Endothelial cell of umbilical vein (primary cell): ENCODE results near the gene B3GNT8.

Experiments
- EZH2 ChIP-seq: IDR thresholded peaks from 2 replicates; pipeline ENCODE4 v1.6.1; 2012; ENCODE audit warnings: borderline replicate concordance, low read depth, mild to moderate bottlenecking, moderate library complexity, low read length, inconsistent platforms; ENCODE audit not compliant: severe bottlenecking
- FOS ChIP-seq: IDR thresholded peaks from 2 replicates; pipeline ENCODE4 v1.6.1; 2011; ENCODE audit warnings: mild to moderate bottlenecking, low read length, moderate library complexity, borderline replicate concordance; ENCODE audit not compliant: insufficient read depth
- GATA2 ChIP-seq: IDR thresholded peaks from 2 replicates; pipeline ENCODE4 v1.7.0; 2011; ENCODE audit warnings: low read depth, mild to moderate bottlenecking, moderate library complexity, mixed read lengths, low read length; ENCODE audit not compliant: insufficient read length, insufficient read depth
- JUN ChIP-seq: IDR thresholded peaks from 2 replicates; pipeline ENCODE4 v1.6.1; 2011; ENCODE audit warnings: borderline replicate concordance, low read depth; ENCODE audit not compliant: insufficient read length, insufficient read depth
- MYC ChIP-seq: IDR thresholded peaks from one replicate; pipeline ENCODE4 v1.6.1; 2011; ENCODE audit warnings: mild to moderate bottlenecking, low read depth, low read length
- POLR2A ChIP-seq: IDR thresholded peaks from 2 replicates; pipeline ENCODE4 v1.6.1; 2012; ENCODE audit warnings: low read depth, mild to moderate bottlenecking, control low read depth, low read length
- POLR2AphosphoS5 ChIP-seq: IDR thresholded peaks from 2 replicates; pipeline ENCODE4 v1.6.1; 2012; ENCODE audit warnings: low read depth, mild to moderate bottlenecking, control low read depth, low read length, moderate library complexity; ENCODE audit not compliant: insufficient read depth
- TF ChIP-seq, protein P1 (sequence below), 2 donors: IDR thresholded peaks; 1 replicate in 1 of 2; 2 replicates in 1 of 2; pipeline ENCODE4 v1.5.1; 2011; ENCODE audit warnings: low read length in 2 of 2, mild to moderate bottlenecking in 2 of 2, moderate library complexity in 2 of 2, control low read depth in 1 of 2, inconsistent platforms in 1 of 2, low read depth in 1 of 2; ENCODE audit not compliant: insufficient read depth in 1 of 2; ENCODE audit errors: extremely low read depth in 1 of 2
- TF ChIP-seq, protein P2 (sequence below): IDR thresholded peaks from 2 replicates; pipeline ENCODE4 v1.6.1; 2011; ENCODE audit not compliant: insufficient read depth, insufficient read length

DNA sequence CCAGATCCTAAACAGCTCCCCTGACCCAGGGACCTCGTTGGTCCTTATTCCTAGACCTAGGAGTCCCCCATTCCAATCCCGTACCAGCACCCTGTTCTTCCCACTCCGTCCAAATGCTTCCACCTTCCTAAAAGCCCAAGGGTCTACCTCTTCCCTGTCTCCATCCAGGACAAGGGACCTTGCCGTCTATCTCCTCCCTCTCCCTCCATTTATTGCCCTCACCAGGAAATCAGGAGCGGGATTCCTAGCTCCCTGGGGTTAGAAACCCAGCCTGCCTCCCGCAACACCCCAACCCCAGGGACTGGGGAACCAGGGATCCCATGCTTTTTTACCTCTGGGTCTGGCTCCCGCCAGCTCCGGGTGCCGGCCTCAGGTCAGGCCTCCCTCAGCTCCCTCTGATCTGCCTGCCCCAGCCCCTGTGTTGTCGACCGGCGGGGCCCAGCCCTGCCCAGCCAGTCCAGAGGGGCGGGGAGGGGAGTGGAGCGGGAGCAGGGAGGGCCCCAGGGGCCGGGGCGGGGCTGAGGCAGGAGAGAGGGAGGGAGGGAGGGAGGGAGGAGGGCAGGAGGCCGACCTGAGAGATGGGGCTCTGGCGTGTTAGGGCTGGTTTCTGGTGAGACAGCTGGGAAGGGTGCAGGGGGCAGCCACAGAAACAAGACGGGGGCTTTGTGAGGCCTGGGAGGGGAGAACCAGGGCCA is at the start of gene B3GNT8:
- TF ChIP-seq POLR2A (peak; percentile 51), POLR2AphosphoS5 (peak; percentile 39), EZH2 (no peak), FOS (no peak), JUN (no peak), GATA2 (no peak), MYC (no peak)
- TF ChIP-seq, protein P1, sequence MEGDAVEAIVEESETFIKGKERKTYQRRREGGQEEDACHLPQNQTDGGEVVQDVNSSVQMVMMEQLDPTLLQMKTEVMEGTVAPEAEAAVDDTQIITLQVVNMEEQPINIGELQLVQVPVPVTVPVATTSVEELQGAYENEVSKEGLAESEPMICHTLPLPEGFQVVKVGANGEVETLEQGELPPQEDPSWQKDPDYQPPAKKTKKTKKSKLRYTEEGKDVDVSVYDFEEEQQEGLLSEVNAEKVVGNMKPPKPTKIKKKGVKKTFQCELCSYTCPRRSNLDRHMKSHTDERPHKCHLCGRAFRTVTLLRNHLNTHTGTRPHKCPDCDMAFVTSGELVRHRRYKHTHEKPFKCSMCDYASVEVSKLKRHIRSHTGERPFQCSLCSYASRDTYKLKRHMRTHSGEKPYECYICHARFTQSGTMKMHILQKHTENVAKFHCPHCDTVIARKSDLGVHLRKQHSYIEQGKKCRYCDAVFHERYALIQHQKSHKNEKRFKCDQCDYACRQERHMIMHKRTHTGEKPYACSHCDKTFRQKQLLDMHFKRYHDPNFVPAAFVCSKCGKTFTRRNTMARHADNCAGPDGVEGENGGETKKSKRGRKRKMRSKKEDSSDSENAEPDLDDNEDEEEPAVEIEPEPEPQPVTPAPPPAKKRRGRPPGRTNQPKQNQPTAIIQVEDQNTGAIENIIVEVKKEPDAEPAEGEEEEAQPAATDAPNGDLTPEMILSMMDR (IDR thresholded peaks at IDR 0.05; ENCODE audit: extremely low read depth in 1 of 2, insufficient read depth in 1 of 2, low read depth in 1 of 2, low read length in 2 of 2): no peak
- TF ChIP-seq, protein P2, sequence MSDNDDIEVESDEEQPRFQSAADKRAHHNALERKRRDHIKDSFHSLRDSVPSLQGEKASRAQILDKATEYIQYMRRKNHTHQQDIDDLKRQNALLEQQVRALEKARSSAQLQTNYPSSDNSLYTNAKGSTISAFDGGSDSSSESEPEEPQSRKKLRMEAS: no peak
